NCI-H1417 (cell line): ENCODE results near the gene CHN1.

Experiments
- DNase-seq, 3 experiments: peaks; one replicate each; lab custom pipeline; 2025; lab: John Stamatoyannopoulos, UW

CHN1 gene

DNA sequence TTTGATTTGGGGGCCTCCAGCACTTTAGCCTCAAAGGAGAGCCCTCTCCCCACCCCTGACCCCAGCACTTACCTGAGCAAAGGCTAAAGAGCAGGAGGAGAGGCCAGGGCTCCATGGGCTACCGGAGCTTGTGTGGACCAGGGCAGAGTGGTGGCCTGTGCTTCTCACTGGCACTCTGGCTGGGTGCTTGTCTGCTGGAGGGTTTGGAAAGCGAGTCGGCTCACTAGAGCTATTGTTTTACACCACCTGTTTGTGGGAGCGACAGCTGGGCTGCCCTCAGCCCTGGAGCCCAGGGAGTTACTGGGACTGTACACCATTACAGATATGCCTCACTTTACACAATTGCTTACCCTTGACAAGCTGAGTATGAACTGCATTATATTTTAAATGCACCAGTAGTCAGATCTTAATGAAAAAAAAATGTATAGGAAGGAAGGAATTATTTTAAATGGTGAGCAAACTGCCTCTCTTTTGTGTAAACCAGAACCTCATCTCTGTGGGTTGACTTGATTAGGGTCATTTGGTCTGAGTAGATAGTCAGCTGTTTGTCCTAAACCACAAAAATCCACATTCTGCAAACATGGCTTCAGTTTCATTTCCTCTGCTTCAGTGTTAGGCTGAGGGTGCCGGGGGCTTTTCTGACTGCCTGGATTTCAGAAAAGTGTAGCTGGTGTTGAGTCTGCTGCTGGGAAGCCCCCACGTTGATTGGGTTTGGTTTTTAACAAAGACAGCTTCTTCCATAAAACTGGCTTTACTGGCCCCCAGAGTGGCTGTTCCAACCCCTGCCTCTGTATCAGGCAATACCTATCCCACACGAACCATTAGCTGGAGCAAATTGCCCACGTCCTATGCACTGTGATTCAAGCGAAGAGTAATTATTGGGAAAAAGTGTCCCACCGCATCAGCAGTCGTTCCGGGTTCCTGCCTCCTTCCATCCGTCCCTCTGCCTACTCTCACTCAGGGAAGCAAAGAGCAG, 240.6 kb downstream of the CHN1 start, which contains the start of gene CHRNA1:
CHRNA1 (minus strand) TSS at position 193 of the 976 bp plus-strand sequence; CDS start at position 115, 78 bp downstream.
- DNase-seq: peak in 2 of 3 experiments; percentile 0 to 49

DNA sequence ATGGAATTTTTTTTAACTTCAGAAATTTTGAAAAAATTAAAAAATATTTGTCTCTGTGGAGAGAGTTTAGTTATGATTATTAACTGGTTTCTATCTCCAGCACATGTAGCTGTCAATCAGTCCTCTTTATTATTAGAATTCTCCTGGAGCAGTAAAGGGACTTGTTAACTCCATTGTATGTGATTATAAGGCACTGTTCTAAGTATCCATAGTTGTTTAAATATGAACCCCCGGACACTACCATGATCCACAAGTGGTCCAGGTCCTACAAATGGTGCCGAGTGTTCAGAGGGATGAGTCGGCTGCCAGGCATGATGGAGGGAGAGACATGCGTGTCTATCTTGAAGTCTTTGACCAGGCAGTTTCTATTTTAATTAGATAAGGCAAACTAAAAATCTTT, 241.4 kb downstream of the CHN1 start:
- DNase-seq: no peak

DNA sequence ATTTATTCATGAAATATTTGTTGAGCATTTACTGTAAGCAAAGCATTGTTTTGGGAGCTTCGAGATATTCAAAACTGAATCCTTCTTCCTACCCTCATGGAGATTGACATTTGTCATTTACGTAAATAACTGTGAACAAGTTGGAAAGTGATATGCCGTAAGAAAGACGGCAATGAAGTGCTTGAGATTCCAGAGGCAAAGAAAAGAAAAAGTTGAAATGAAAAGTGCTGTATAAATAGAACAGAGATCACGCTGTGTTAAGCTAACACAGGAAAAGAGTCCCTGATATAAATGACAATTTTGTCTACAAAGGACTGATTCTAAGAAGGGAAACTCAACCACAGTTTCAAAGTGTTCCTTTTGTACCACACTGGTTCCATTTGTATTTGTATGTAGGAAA, 242.7 kb downstream of the CHN1 start:
- DNase-seq: no peak

DNA sequence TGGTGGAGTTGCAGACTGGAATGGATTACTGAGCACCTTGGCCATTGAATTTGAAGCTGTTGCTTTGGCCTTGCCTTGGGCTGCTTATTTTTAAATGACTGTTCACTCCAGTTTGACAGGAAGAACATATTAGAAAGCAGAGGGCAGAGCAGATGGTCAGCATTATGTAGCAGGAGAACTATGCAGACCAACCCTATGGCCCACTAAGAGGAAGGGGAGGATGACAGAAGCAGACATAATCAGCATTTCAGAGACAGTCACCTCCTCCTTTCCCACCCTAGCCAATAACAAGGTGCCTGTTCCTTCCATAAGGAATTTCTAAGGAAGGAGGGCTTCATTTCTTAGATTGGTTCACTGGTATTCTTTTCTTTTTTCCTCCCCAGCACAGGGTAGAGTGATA, 243.3 kb downstream of the CHN1 start:
- DNase-seq: no peak

DNA sequence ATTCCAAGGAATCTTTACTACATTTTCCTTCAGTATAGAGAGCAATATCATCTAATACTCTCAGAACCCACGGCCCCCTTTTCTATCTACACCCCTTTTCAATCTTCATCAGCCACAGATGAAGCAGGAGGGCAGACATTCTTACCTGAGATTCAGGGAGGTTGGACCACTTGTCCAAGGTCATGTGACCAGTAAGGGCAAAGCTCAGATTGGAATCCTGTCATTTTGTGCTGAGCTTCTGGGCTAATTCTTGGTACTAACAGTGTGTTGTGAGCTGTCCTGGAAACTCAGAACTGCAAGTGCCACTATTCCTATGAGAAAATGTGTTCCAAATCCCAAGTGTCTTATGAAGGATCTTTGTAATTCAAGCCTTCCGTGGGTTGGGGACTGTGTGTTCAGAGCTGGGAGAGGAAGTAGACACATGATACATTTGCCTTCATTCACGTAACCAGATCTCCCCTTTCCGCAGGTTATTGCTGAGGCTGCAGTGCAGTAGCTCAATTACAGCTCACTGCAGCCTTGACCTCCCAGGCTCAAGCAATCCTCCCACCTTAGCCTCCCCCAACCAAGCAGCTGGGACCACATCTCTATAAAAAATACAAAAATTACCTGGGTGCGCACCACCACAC, 244.2 kb downstream of the CHN1 start:
- peak in 1 of 3 experiments; percentile 72 for DNase-seq

DNA sequence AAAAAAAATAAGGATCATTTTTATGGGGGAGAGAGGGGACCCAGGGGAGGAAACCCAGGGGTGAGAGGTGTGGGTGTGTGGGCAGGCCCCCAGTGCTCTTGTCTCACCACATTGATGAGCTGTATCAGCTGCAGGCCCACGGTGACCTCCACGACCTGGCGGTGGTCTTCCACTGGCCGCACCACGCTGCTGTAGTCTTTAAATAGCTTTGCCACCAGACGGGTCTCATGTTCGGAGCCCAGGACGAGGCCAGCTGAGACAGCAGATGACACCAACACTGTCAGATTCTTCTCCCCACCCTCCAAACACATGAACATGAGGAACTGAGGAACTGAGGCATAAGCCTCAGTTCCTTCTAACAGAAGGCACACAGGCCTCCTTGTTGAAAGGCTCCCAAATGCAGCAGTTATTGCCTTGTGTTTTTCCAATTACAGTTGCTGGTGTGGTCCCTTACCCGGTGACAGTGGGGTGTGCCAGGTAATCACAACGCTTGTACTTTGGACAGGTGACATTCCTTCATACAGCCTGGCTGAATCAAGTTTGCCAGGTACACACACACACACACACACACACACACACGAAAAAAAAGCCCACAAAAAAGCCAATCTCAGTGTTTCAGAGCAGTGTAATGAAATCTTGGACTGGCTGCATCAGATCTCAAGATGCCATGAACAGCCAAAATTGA, 245.7 kb downstream of the CHN1 start:
- DNase-seq: no peak

DNA sequence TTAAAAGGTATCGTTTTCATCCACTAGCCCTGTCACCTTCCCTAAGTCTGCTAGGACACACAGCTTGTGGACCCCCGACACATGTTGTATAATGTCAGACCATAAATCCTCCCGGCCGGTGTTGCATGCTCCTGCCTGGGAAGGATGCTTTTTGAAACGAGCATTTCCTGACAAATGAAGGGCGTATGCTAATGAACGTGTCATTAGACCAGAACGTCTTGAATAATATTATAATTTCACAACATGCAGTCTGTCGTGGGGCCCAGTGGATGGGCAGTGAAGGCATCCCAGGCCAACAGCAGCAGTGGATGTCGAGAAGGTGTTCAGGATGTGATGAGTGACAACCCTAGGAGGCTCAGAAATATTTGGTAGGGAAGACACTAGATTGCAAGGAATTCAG, 248.4 kb downstream of the CHN1 start:
- DNase-seq: no peak

DNA sequence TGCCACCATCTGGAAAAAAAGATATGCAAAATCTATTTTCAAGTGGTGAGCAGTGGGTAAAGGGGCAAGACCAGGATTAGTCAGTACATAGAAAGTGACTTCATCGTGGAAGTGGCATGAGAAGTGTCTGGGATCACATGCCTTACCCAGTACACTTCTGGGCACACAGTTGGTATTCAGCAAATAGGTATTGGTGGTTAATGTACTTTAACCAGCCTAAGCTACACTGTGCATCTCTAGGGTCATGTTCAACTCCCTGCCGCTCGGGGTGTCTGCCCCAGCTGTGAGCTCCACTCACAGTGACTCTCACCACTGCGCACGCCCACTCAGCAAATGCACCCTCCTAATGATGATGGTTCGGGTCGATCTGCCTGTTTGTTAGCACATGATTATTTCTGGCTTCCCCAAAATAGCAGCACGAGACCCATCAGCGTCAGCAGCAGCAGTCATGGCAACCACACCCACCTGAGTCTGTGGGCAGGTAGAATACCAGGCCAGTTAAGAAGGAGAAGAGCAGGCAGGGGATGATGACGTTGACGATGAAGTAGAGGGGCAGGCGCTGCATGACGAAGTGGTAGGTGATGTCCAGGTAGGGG, 252.0 kb downstream of the CHN1 start:
- no peak for DNase-seq

DNA sequence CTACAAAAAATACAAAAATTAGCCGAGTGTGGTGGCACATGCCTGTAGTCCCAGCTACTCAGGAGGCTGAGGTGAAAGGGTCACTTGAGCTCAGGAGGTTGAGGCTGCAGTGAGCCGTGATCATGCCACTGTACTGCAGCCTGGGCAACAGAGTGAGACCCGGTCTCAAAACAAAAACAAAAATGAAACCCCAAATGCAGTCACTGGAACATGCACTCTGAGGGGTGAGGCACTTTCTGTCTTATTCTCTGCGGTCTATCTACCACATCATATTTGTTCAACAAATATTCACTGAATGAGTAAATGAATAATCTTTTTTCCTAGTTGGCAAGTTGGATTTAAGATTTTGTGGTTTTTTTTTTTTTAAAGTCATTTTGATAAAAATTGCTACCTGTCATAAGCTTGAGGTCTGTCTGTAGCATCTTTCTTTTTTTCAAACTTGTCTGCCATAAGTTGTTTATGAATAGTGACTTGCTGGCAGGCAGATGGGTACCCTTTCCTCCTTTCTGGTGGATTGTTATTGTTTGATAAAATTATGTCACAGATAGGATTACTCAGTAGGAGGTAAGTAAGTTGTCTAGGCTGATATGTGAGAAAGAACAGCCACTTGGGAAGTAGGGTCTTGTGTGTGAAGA, 252.7 kb downstream of the CHN1 start:
- DNase-seq: no peak

DNA sequence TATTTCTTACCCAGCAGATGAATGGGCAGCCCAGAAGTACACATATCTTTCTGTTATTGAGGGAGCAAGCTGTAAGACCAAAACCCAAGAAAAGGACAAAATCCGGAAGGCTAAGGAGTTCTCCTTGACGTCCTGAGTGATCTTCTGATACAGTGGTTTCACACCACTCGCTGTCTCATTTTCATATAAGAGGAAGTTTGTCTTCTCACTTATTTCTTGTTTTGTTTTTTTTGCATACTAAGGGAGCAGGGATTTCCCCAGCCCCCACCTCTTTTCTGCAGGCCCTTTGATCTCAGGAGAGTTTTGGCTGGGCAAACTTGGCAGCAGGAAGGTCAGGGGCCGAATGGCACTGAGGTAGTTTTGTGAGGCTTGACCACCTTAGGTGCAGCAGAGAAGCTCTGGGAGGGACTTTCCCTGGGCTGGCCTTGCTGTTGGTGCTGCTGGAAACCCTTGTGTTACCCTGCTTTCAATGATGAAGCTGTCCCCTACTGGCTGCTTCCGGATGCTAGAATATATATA, 254.2 kb downstream of the CHN1 start:
- DNase-seq: no peak

DNA sequence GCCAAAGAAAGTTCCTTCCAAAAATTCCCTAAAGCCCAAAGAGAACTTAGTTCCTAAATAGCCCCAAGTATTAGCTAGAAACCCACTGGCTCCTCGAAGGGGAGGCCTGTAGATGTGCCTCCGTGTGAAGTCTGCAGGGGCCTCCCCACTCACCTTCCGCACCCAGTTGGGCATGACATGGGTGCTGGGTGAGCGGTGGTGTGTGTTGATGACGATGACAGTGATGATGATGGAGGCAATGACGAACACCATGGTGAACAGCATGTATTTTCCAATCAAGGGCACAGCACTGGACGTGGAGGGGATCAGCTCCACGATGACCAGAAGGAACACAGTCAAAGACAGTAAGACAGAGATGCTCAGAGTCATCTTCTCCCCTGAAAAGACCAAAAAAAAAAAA, 255.4 kb downstream of the CHN1 start:
- DNase-seq: no peak

DNA sequence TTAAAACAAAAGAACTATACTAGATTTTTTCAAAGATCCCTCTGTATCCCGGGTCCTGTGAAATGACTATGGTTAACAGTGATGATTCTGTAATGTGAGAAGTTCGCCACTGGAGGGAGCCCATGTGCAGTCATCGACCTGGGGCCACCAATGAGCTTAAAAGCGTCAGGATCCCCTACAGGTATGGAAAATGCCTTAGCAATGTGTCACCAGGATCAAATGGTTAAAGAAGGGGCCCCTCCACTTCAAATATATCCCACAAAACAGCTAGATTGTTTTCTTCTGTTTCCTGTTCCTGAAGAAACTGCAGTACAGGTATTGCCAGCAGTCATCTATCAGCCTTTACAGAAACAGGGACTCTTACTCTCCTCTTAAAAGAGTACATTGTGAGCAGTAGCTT, 256.2 kb downstream of the CHN1 start:
- DNase-seq: peak; percentile 5 to 43 (median 25)
